Stimulated activated naive B cell treated with anti-CD40 and anti-IgM and Interleukin-4, amounts not matched to agents 10 μg/mL and 1 μg/mL and 100 μg/mL, for 72 hours (primary cell): Measurements from ENCODE around the gene CRYBB1.
A peak's percentile ranks its signal among the peaks of the same experiment; 100 is the strongest.

Source experiments
- ATAC-seq, 2 donors: fragments of 150-1000 bp; cut with Tn5 transposase; replicated peaks; 2 replicates each; pipeline ENCODE4 v1.10.0; 2021; ENCODE audit warnings: moderate library complexity in 1 of 2
- DNase-seq: peaks from one replicate; pipeline ENCODE4 v3.0.0; 2021
- H3K27ac Mint-ChIP-seq: one replicate; pipeline ENCODE4 v1.8.0; 2022; ENCODE audit warnings: mild to moderate bottlenecking, mixed read lengths
- H3K27me3 Mint-ChIP-seq, 2 donors: one replicate each; pipeline ENCODE4 v1.8.0; 2022; ENCODE audit warnings: mixed read lengths in 2 of 2
- H3K36me3 Mint-ChIP-seq, 2 donors: one replicate each; pipeline ENCODE4 v1.8.0; 2022; ENCODE audit warnings: mixed read lengths in 2 of 2, mild to moderate bottlenecking in 1 of 2
- H3K4me1 Mint-ChIP-seq, 2 donors: one replicate each; pipeline ENCODE4 v1.8.0; 2022; ENCODE audit warnings: mixed read lengths in 2 of 2, mild to moderate bottlenecking in 1 of 2
- H3K4me3 Mint-ChIP-seq, 2 donors: one replicate each; pipeline ENCODE4 v1.8.0; 2022; ENCODE audit warnings: mild to moderate bottlenecking in 2 of 2, mixed read lengths in 2 of 2, moderate library complexity in 1 of 2
- H3K9me3 Mint-ChIP-seq, 2 donors: one replicate each; pipeline ENCODE4 v1.8.0; 2022; ENCODE audit warnings: mixed read lengths in 2 of 2, mild to moderate bottlenecking in 1 of 2

The CRYBB1 gene

GRCh38 chr22:26586556-26587325 is 31.1 kb downstream of the CRYBB1 start:
- peaks cover 28 to 43% of the 10 kb centered on the region in 2 donors for H3K4me1 Mint-ChIP-seq
- peaks cover 0 to 8% of the 10 kb centered on the region in 2 donors for H3K36me3 Mint-ChIP-seq
- H3K27ac Mint-ChIP-seq: peak overlapping the region; percentile 56
- no peak overlapping the region for H3K4me3 Mint-ChIP-seq
- no peak for DNase-seq
- ATAC-seq: no peak
- peaks cover 0 to 2% of the 10 kb centered on the region in 2 donors for H3K9me3 Mint-ChIP-seq
- no peaks in the 10 kb centered on the region for H3K27me3 Mint-ChIP-seq

- no peak for ATAC-seq
- no peaks in the 10 kb centered on the region for H3K27me3 Mint-ChIP-seq
- H3K36me3 Mint-ChIP-seq: peaks cover 0 to 8% of the 10 kb centered on the region in 2 donors
- no peak overlapping the region for H3K27ac Mint-ChIP-seq
- peaks cover 0 to 2% of the 10 kb centered on the region in 2 donors for H3K9me3 Mint-ChIP-seq
- H3K4me1 Mint-ChIP-seq: peaks cover 29 to 39% of the 10 kb centered on the region in 2 donors
- no peak overlapping the region for H3K4me3 Mint-ChIP-seq
- DNase-seq: no peak
Observed at GRCh38 chr22:26585104-26585790, 32.6 kb downstream of the CRYBB1 start.

GRCh38 chr22:26584010-26584409 is 33.8 kb downstream of the CRYBB1 start:
- Mint-ChIP-seq H3K27me3 (no peaks in the 10 kb centered on the region), H3K4me3 (no peak overlapping the region), H3K4me1 (peaks cover 34 to 45% of the 10 kb centered on the region in 2 donors), H3K36me3 (peaks cover 0 to 8% of the 10 kb centered on the region in 2 donors), H3K27ac (peak overlapping the region; percentile 34), H3K9me3 (peaks cover 0 to 2% of the 10 kb centered on the region in 2 donors)
- DNase-seq: no peak
- no peak for ATAC-seq

GRCh38 chr22:26581633-26582168 is 36.1 kb downstream of the CRYBB1 start:
- ATAC-seq (no peak), DNase-seq (no peak)
- H3K27me3 Mint-ChIP-seq: no peaks in the 10 kb centered on the region
- H3K36me3 Mint-ChIP-seq: peaks cover 0 to 8% of the 10 kb centered on the region in 2 donors
- no peak overlapping the region for H3K27ac Mint-ChIP-seq
- no peaks in the 10 kb centered on the region for H3K9me3 Mint-ChIP-seq
- H3K4me1 Mint-ChIP-seq: peaks cover 24 to 36% of the 10 kb centered on the region in 2 donors
- H3K4me3 Mint-ChIP-seq: no peak overlapping the region

- DNase-seq (no peak), ATAC-seq (no peak)
- Mint-ChIP-seq H3K27me3 (no peaks in the 10 kb centered on the region), H3K4me3 (no peak overlapping the region), H3K9me3 (no peaks in the 10 kb centered on the region), H3K27ac (no peak overlapping the region), H3K36me3 (peaks cover 4 to 12% of the 10 kb centered on the region in 2 donors), H3K4me1 (peaks cover 27 to 36% of the 10 kb centered on the region in 2 donors)
Observed at GRCh38 chr22:26581026-26581425, 36.8 kb downstream of the CRYBB1 start.

- H3K9me3 Mint-ChIP-seq: no peaks in the 10 kb centered on the region
- no peak for DNase-seq
- peaks cover 27 to 36% of the 10 kb centered on the region in 2 donors for H3K4me1 Mint-ChIP-seq
- peak overlapping the region in 1 of 2 donors; percentile 60 for H3K4me3 Mint-ChIP-seq
- ATAC-seq: no peak
- H3K27ac Mint-ChIP-seq: peak overlapping the region; percentile 73
- peaks cover 5 to 12% of the 10 kb centered on the region in 2 donors for H3K36me3 Mint-ChIP-seq
- H3K27me3 Mint-ChIP-seq: no peaks in the 10 kb centered on the region
Observed at GRCh38 chr22:26580240-26580962, 37.4 kb downstream of the CRYBB1 start.

- peak overlapping the region; percentile 73 for H3K27ac Mint-ChIP-seq
- peak overlapping the region; percentile 60 to 63 for H3K4me3 Mint-ChIP-seq
- H3K27me3 Mint-ChIP-seq: no peaks in the 10 kb centered on the region
- peaks cover 27 to 41% of the 10 kb centered on the region in 2 donors for H3K4me1 Mint-ChIP-seq
- no peaks in the 10 kb centered on the region for H3K9me3 Mint-ChIP-seq
- DNase-seq (peak; percentile 59), ATAC-seq (peak; percentile 97 to 98)
- peaks cover 7 to 12% of the 10 kb centered on the region in 2 donors for H3K36me3 Mint-ChIP-seq
Observed at GRCh38 chr22:26579331-26579886, 38.4 kb downstream of the CRYBB1 start.

- H3K36me3 Mint-ChIP-seq: peaks cover 7 to 12% of the 10 kb centered on the region in 2 donors
- H3K4me3 Mint-ChIP-seq: no peak overlapping the region
- H3K4me1 Mint-ChIP-seq: peaks cover 39 to 57% of the 10 kb centered on the region in 2 donors
- ATAC-seq (no peak), DNase-seq (no peak)
- H3K27ac Mint-ChIP-seq: no peak overlapping the region
- H3K9me3 Mint-ChIP-seq: no peaks in the 10 kb centered on the region
- H3K27me3 Mint-ChIP-seq: no peaks in the 10 kb centered on the region
Observed at GRCh38 chr22:26577081-26577480, 40.7 kb downstream of the CRYBB1 start.

- no peak for DNase-seq
Observed at GRCh38 chr22:26576026-26576680, 41.7 kb downstream of the CRYBB1 start.

GRCh38 chr22:26574001-26574723 is 43.7 kb downstream of the CRYBB1 start:
- peaks cover 7 to 21% of the 10 kb centered on the region in 2 donors for H3K36me3 Mint-ChIP-seq
- H3K9me3 Mint-ChIP-seq: no peaks in the 10 kb centered on the region
- H3K27ac Mint-ChIP-seq: no peak overlapping the region
- H3K4me3 Mint-ChIP-seq: no peak overlapping the region
- DNase-seq (no peak), ATAC-seq (no peak)
- no peaks in the 10 kb centered on the region for H3K27me3 Mint-ChIP-seq
- peaks cover 44 to 66% of the 10 kb centered on the region in 2 donors for H3K4me1 Mint-ChIP-seq

More at GRCh38 chr22:26576026-26576680, 41.7 kb downstream of the CRYBB1 start:
- Mint-ChIP-seq H3K27ac (no peak overlapping the region), H3K36me3 (peaks cover 7 to 14% of the 10 kb centered on the region in 2 donors), H3K4me3 (no peak overlapping the region), H3K9me3 (no peaks in the 10 kb centered on the region), H3K27me3 (no peaks in the 10 kb centered on the region), H3K4me1 (peaks cover 45 to 63% of the 10 kb centered on the region in 2 donors)
- ATAC-seq: no peak

- H3K4me3 Mint-ChIP-seq: peak overlapping the region; percentile 42 to 69
- H3K27ac Mint-ChIP-seq: peak overlapping the region; percentile 90
- H3K9me3 Mint-ChIP-seq: no peaks in the 10 kb centered on the region
- peaks cover 41 to 56% of the 10 kb centered on the region in 2 donors for H3K4me1 Mint-ChIP-seq
- ATAC-seq (peak; percentile 85 to 89), DNase-seq (no peak)
- H3K27me3 Mint-ChIP-seq: no peaks in the 10 kb centered on the region
- peaks cover 7 to 24% of the 10 kb centered on the region in 2 donors for H3K36me3 Mint-ChIP-seq
Observed at GRCh38 chr22:26573026-26573662, 44.7 kb downstream of the CRYBB1 start.

GRCh38 chr22:26570864-26571525 is 46.8 kb downstream of the CRYBB1 start:
- DNase-seq (no peak), ATAC-seq (no peak)
- Mint-ChIP-seq H3K27me3 (no peaks in the 10 kb centered on the region), H3K36me3 (peaks cover 5 to 23% of the 10 kb centered on the region in 2 donors), H3K4me1 (peaks cover 39 to 58% of the 10 kb centered on the region in 2 donors), H3K9me3 (no peaks in the 10 kb centered on the region), H3K4me3 (no peak overlapping the region), H3K27ac (no peak overlapping the region)
